Stimulated activated CD8-positive, alpha-beta memory T cell treated with anti-CD3 and anti-CD28 coated beads, Interleukin-7, amount 100 ng/mL, for 48 hours (primary cell): ENCODE data around the gene OPCML.

Experiments
- DNase-seq, 2 donors: peaks; one replicate each; pipeline ENCODE4 v3.0.0-alpha.2; 2020; ENCODE audit warnings: low read depth in 1 of 2; ENCODE audit errors: extremely low read depth in 1 of 2

The OPCML gene

DNA sequence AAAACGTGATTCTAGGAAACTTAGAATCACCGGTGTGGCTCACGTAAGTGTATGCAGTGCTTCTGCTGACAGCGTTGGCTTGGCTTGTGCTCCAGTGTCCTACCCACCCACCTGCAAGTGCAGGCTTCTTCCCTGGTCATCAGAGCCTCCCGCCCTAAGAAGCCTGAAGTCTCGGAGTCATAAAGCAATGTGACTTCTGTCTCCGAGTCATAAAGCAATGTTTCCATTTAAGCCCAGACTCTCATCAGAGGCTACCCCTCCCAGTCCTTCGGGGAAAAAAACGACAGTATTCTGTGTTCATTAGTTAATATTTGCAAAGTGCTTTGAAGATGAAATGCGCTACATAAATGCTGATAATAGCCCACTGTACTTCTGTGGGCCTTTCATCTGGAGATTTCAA lies 293.8 kb downstream of the OPCML start:
- DNase-seq = no peak

DNA sequence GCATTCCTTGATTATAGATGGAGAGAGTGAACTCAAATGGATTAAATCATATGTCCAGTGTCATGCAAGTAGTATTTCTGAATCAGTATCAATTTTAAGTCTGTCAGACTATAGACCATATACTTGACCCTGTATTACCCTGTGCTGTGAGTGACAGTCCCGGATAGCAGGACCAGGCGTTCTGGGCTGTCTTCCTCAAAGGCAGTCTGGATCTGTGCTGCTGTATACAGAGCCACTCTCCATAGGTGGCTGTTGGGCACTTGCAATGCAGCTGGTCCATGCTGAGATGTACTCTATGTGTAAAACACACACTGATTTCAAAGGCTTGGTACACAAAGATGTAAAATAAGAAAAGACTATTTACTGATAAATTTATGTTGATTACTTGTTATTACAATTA lies 294.3 kb downstream of the OPCML start:
- no peak for DNase-seq

DNA sequence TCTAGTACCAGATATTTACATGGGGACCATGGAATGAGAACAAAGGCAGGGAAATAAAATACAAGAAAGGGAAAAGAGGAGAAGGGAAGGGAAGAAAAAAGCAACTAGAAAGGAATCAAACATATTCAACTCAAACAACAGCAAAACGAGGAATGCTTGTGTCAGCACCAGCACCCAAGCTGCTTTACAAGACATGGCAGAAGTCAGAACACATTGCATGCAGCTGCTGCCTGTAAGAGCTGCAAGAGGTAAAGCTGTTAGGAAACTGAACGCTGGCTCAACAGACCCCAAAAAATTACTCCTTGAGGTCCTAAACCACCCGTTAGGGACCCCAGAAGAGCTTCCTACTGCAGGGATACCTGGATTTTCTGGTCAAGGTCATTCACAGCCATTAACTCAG lies 296.9 kb downstream of the OPCML start:
- no peak for DNase-seq

DNA sequence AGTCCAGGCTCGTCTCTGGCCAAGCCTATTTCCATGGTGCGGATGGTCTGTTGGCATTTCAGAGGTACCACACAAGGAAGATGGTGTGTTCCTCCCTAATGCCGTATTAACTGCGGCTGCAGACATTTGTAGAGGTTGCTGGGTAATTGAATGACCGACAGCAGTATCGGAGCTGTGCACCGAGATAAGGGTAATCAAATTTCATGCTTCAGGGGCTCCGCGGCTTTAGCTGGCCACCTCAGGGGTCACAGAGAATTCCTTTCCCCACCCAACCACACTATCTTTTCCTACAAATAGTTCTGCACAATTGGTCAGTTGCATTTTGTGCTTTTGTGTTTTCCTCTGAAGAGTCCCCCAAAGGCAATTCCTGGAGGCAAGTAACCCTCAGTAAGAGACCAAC lies 297.4 kb downstream of the OPCML start:
- DNase-seq = no peak

DNA sequence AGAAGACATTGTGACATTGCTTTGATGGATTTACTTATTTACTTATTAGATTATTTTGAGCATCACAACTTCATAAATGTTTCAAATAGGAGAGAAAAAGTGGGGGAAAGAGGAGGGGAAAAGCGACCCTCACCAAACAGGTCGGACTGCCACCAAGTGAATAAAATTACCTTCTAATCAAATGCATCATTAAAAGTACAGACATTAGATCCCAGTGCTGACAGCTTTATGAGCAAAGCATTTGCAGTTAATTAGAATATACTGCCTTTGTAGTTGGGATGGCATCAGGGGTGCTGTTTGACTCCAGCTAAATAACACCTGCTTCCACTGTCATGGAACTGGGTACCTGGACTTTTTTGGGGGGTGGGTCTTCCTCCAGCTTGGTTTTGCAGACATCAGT lies 299.6 kb downstream of the OPCML start:
- no peak for DNase-seq

DNA sequence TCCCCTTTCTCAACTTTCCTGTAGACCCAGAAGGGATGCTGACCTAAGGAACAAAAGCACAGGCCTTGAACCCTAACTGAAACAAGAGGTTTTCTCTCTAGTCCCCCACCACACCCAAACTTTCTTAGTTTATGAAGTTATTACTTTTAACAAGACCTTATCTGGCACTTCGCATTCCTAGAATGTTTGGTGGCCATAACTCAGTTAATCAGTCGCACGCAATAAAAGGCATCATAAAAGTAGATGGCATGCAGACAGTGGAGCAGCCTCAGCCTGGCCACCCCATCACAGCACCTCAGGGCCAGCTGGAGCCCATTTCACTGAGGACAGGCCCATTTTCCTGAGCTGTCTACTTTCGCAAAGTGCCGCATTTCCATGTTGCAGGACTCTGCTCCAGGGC lies 301.9 kb downstream of the OPCML start:
- no peak for DNase-seq

DNA sequence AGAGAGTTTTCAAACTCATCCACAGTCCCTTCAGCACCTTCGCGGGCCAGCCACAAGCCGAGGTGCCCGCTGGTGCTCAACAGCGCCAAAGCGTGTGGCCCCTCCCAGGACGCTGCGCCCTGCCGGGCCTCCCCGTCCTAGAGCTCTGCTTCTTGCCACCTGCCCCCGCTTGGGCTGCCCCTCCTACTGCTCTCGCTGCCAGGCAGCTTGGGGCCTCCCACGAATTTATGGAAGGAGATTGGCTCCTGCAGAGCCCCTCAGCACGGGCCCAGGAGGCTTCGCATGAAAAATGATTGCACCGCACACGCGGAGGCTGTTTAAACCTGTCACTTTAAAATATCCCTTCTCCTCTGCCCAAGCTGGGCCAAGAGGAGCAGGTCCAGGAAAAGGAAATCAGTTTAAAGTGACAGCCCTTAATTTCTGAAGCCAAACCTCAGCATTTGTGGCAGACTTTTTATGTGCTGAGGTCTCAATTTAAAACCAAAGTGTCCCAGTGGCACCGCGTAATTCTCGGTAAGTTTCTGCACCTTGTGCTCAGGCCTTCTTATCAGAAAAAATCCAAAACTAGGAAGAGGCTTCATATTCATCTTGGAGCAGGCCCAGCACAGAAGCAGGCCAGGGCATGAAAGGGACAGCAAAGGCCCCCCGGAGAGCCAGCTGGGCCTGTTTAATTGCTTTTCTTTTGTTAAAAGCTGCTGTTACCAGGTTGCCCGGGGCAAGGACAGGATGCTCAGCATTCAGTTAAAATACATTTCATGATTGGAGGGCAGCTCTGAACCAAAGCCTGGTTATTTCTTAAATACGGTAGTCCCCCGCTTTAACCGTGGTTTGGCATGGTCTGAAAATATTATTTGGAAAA lies 303.6 kb downstream of the OPCML start:
- DNase-seq = no peak

DNA sequence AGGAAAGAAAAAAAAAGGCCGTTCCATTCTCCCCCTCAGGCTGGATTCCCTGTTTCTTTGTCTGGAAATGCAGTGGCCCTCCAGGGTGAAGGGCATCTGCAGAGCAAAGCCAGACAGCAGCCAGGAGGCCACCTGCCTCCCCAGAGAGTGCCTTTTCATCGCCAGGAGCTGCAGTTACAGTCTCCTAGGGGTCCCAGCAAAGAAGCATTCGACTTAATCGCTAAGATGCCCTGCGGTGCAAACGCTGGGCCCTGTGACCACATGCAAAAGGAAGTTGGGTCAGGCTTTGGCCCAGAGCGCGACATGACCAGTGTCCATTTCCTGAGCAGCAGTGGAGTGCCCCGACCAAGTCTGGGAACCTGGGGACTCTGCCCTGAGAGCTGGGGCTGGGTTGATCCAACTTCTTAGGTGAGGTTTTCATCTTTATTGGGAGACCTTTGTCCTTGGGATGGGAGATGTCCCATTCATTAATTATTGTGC lies 304.6 kb downstream of the OPCML start:
- no peak for DNase-seq

DNA sequence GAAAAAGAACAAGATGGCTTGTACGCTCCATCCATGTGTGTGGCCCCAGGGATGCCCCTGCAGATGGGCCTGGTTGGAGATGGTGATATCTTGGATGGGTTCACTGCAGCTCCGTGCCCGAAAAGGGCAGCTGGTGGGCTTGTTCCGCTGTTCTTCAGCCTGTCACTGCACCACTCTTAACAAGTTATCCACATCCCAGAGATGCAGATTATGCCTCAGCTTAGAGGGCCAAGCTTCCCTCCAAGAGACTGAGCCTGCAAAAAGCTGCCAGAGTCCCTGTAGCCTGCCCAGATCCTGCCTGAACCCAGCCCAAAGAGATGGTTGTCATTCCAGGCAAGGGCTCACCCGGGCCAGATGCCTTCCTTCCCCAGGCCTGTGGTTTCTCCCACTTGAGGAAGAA lies 308.0 kb downstream of the OPCML start:
- DNase-seq = no peak

DNA sequence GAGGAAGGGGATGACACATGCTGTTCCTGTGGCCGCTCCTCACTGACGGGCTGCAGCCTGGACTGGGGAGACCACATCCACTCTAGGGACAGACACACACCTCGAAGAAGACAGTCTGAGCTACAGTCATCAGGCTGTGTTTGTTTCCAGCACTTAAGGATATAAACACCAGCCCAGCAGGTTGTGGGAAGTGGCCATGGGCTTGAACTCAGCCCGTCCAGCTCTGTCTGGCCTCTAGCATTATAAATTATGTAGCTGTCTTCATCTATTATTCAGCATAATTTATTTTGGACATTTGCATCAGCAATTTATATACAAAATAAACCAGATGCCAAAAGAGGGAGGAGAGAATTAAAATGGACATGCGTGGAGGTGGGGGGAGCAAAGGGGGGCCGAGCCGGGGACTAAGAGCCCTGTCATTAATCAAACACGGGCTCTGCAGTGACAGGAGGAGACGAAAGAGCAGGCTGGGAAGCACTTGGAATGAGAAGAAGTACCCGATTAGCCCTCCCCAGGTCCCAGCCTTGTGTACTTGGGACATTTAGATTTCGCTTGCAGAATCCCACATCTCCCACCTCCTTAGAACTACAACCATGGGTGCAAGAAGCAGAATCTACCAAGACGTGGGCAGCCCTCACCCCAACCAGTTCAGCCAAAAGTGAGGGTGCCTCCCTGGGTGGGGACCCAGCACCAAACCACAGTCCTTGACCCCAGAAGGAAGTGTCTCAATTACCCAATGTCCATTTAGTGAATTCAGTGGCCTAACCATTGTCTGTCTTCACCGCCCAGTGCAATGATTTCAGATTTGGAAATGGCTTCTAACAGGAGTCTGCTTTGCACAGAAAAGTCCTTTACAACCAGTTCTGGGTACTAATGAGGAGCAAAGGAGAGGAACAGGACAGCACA lies 309.6 kb downstream of the OPCML start:
- no peak for DNase-seq

DNA sequence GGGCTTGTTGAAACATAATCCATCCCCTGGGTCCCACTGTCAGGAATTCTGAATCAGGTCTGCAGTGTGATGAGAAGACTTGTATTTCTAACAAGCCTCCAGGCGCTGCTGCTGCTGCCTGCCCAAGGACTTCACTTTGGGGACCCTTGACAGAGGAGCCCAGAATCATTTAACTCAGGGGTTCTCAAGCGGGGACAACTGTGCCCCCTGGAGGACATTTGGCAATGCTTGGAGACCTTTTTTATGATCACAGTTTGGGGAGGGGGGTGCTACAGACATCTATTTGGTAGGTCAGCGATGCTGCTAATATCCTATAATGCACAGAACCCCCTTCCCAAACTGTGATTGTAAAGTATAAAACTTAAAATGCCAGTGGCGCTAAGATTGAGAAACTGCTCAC lies 312.8 kb downstream of the OPCML start:
- DNase-seq = no peak

DNA sequence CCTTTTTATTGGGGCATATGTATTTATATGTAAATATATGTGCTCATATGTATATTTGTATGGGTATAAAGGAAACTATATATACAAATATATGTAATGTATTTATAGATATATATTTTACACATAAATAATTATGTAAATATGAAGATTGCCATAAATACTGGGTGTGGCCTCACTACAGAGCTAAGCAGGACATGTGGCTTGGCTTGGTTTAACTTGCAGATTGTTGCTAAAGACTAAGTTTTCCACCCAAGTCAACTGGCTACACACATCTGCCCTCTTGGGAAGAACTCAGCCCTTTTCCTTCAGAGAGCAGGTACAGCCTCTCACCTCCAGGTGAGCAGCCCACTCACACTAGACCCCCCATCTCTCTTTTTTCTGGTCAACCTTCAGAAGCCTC lies 315.5 kb downstream of the OPCML start:
- DNase-seq = no peak

DNA sequence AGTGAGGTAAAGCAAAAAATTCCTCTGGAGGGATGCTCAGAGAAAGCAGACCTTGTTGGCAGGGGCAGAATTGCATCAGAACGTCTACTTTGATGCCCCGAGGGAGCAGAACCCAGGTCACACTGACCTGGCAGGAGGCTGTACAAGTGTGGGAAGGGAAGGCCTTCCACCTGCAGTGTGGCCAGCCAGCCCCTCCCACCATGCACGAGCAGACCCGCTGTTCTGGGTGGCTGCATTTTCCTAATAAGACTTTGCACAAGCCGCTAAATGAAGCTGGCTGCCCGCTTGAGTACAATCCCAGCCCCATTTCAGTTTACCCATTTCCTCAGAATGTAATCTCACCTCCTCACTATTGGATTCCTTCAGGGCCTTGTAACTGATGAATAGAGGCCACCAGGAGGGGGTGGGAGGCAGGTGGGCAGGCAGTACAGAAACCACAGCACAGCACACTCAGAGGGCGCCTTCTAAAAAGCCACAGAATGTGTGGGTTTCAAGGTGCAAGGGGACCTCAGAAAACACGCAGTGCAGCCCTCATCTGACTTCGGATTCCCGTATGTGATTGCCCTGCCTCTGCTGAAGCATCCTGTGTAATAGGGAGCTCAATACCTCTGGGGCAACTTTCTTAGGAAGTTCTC lies 316.6 kb downstream of the OPCML start:
- DNase-seq = no peak

DNA sequence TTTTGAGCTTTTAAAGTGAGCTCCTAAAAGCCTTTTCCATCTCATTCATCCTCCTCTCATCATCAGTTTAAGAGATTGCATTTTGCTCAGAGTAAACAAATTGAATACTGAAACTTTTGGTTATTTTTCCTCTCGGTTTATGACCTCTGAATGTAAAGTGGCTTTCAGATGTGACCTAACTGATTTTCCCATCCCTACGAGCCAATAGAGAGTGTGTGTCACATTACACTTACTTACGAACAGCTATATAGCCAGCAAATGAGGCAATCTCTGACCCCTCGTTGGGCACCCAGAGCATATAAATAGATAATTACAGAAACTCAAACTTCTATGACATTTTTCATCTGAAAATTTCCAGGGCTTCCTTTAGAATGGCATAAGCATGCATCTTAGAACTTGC lies 317.7 kb downstream of the OPCML start:
- no peak for DNase-seq

DNA sequence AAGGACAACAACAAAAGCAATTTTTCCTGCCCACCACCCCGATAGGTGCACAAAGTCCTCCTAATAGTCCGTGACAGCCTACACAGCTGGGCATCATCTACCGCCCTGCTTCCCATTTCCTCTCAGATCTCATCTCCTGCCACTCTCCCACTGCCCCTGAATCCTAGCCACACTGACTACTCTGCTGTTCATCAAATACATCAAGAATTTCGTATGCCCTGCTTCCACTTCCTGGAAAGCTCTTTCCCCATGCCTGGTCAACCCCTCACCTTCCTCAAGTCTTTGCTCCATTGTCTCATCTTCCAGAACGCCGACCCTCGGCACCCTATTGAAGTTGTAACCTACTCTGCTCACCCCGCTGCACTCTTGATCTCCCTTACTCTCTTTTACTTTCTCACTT lies 320.1 kb downstream of the OPCML start:
- DNase-seq = no peak

DNA sequence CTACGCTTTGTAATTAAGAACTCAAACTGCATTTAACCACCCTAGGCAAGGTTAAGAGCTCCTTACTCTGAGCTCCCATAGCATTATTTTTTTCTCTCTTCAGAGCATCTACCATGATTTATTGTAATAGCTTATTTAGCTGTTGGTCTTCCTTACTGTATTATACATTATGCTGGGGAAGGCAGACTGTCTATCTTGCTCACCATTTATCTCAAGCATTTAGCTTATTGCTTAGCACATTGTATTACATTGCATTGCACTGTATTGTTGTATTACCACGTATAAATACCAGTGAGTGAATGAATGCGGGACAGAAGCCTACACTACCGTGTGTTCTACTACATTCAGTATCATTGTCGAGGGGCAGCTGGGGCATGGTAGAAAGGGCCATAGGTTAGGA lies 324.3 kb downstream of the OPCML start:
- no peak for DNase-seq

DNA sequence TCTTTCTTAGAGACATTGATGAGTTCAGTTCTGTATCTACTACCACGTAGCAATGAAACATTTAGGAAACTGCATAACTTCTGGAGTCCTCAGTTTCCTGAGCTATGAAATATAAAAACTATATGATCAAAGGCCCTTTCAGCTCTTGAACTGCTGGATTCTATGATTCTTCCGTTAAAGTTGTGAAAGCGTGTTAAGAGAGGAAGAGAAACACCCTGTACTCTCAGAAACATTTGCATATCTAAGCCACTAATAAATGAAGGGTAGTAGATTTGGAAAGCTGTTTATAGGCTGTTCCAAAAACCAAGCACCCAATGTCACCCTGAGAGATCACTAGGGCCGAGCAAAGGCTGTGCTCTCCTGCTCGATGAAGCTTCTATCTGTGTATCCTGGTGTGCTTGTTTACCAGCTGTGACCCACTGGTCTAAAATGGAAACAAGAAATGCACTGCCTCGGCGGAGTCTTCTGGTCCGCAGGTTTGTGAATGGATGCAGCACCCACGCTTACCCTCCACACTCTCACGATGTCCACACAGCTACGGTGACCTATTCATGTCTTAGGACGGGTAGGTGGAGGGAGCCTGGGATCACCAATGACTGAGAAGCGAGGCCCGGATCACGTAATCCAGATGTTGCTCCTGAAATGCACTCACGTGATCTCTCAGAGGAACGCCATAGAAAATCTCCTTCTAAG lies 325.8 kb downstream of the OPCML start:
- DNase-seq = no peak

DNA sequence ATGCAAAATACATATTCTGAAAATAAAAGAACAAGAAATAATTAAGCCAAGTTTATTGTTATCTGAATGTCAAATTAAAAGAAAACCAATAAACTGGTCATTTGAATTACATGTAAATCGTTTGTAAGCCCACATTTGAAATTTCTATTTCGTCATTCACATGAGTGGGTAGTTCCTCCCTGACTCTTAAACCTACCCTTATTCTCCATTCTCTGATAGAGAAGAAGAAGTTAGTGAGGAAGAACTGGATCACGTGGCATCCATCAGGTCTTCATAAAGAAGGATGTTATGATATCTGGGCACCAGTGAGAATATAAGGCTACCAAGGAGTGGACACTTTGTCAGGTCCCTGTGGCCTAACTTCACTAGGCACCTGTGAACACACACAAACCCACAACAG lies 328.1 kb downstream of the OPCML start:
- no peak for DNase-seq

DNA sequence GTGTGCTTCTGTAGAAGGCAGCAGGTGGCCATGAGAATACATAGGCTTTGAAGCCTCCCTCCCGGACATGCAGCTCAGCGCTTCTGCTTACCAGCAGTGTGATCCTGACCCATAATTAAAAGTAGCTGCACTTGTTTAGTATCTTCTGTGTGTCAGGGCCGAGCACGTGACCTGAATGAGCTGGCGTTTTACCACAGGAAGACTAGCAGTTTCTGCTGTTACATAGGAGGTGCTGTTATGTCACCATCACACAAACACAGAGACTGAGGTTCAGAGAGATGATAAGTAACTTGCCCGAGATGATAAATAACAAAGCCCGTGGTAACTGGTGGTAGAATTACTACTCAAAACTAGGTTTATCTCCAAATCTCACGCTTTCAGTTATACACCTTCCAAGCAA lies 329.5 kb downstream of the OPCML start:
- DNase-seq = no peak

DNA sequence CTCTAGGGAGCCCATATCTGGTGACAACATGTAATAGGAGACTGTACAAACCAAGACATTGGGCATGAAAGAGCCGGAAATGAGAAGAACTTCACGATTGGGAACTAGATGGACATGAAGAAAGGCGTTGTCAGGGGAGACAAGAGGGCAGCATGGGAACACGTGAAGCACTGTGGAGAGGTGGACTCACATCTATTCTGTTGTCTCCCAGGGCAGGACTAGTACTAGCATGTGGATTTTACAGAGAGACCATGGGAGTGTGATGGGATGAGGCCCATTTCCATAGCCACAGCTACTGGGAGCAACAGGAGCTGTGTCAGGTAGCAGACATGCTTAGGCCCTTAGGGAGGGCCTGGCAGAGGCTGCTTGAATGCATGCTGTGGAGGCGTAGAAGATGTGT lies 333.9 kb downstream of the OPCML start:
- no peak for DNase-seq

DNA sequence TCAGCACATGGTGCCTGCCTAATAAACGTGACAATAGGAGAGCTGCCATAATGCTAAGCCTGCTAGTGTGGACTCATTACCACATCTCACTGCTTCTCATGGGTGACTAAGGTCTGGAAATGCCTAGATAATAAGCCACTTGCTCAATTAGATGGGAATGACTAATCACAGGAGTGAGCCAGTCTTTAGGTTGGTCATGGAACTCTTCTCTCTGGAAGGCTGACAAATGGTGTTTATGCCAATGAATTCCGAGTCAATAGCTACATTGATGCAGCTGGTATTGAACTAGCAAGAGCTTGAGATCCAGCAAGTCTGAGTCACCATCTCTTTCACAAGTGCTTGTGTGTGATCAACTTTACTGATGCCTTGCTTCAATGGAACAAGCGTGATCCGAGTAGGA lies 334.9 kb downstream of the OPCML start:
- no peak for DNase-seq
